HCT116 (cell line): ENCODE data around the gene TDRD12.

Experiments
- CTCF ChIP-seq, 3 experiments: fragments of 200-600 bp in 1 of 3; sonication (generic) in 1 of 3; IDR thresholded peaks in 2 of 3; conservative IDR thresholded peaks in 1 of 3; 2 replicates each; pipeline ENCODE4 v1.5.1; 2012 to 2017; ENCODE audit warnings: low read depth in 2 of 3, low read length in 2 of 3, antibody characterized with exemption in 1 of 3, borderline replicate concordance in 1 of 3, control low read depth in 1 of 3, mild to moderate bottlenecking in 1 of 3, mixed read lengths in 1 of 3, mixed run types in 1 of 3, moderate library complexity in 1 of 3; ENCODE audit not compliant: insufficient read depth in 1 of 3
- EZH2 ChIP-seq: fragments of 200-600 bp; sonication (generic); IDR thresholded peaks from 2 replicates; pipeline ENCODE4 v1.6.1; 2017; ENCODE audit warnings: antibody characterized with exemption, mixed run types
- EZH2phosphoT487 ChIP-seq: fragments of 200-600 bp; IDR thresholded peaks from 2 replicates; pipeline ENCODE4 v1.6.1; 2018; ENCODE audit warnings: antibody characterized with exemption, borderline replicate concordance
- JUND ChIP-seq: IDR thresholded peaks from 2 replicates; pipeline ENCODE4 v1.6.1; 2012
- MAX ChIP-seq: IDR thresholded peaks from 2 replicates; pipeline ENCODE4 v1.6.1; 2012
- POLR2A ChIP-seq: IDR thresholded peaks from 2 replicates; pipeline ENCODE4 v1.7.0; 2011; ENCODE audit warnings: borderline replicate concordance; ENCODE audit not compliant: insufficient read depth, insufficient read length; ENCODE audit errors: extremely low read depth
- POLR2AphosphoS5 ChIP-seq: IDR thresholded peaks from 2 replicates; pipeline ENCODE4 v1.6.1; 2011; ENCODE audit warnings: mild to moderate bottlenecking, low read depth, low read length, moderate library complexity
- RAD21 ChIP-seq: IDR thresholded peaks from 2 replicates; pipeline ENCODE4 v1.6.1; 2012; ENCODE audit warnings: low read depth, mild to moderate bottlenecking
- SRF ChIP-seq: IDR thresholded peaks from 2 replicates; pipeline ENCODE4 v1.6.1; 2012; ENCODE audit warnings: low read depth
- TCF7L2 ChIP-seq: IDR thresholded peaks from 2 replicates; pipeline ENCODE4 v1.7.0; 2011; ENCODE audit warnings: borderline replicate concordance, inconsistent platforms; ENCODE audit not compliant: insufficient read depth, insufficient read length; ENCODE audit errors: extremely low read depth

- TF ChIP-seq CTCF (IDR thresholded peaks at IDR 0.05 in 2 of 3, conservative IDR thresholded peaks at IDR 0.05 in 1 of 3; ENCODE audit: borderline replicate concordance in 1 of 3, insufficient read depth in 1 of 3, low read depth in 2 of 3, low read length in 2 of 3): no peak
- no peak for TF ChIP-seq EZH2
- TF ChIP-seq MAX: no peak
- TF ChIP-seq EZH2phosphoT487: no peak
- TF ChIP-seq TCF7L2: no peak
- no peak for TF ChIP-seq RAD21
- TF ChIP-seq POLR2A: no peak
- TF ChIP-seq POLR2AphosphoS5: no peak
- no peak for TF ChIP-seq JUND
- no peak for TF ChIP-seq SRF
These were observed 105.5 kb downstream of the TDRD12 start for GRCh38 chr19:32824916-32825608.
